ENCODE data around the gene PXDN.

Gene PXDN

GRCh38 chr2:1584691-1585485, 159.4 kb downstream of the PXDN start:
- no peak for DNase-seq (ENCODE audit: low read depth in 2 of 2, low spot score in 1 of 2)

GRCh38 chr2:1584051-1584531, 160.2 kb downstream of the PXDN start:
- DNase-seq (ENCODE audit: low read depth in 2 of 2, low spot score in 1 of 2): no peak

GRCh38 chr2:1582891-1583341, 161.4 kb downstream of the PXDN start:
- no peak for DNase-seq (ENCODE audit: low read depth in 2 of 2, low spot score in 1 of 2)

GRCh38 chr2:1581965-1582625, 162.2 kb downstream of the PXDN start:
- no peak for DNase-seq (ENCODE audit: low read depth in 2 of 2, low spot score in 1 of 2)

Data from stimulated activated CD8-positive, alpha-beta memory T cell treated with anti-CD3 and anti-CD28 coated beads, Interleukin-4, amount 100 ng/mL, for 1 hour (primary cell).